Naive thymus-derived CD8-positive, alpha-beta T cell (primary cell): Measurements from ENCODE around the gene CERS6. TPM values are rescaled to one million over a fixed set of nuclear protein-coding genes. Genes with fewer than 3 reads are reported as not detected.
A peak's percentile ranks its signal among the peaks of the same experiment; 100 is the strongest.
"Not testable (repeated sequence)": the region's sequence is repeated elsewhere in the genome, so short reads cannot be mapped to it uniquely, and the experiment has no call there.

Source experiments
- ATAC-seq, 2 donors: fragments of 150-1000 bp; cut with Tn5 transposase in 1 of 2; sonication (Bioruptor Pico), chemical (Tn5 transposase) in 1 of 2; 1 replicate in 1 of 2; 2 replicates in 1 of 2; pipeline ENCODE4 v1.10.0; 2021; ENCODE audit warnings: mild to moderate bottlenecking in 2 of 2, moderate library complexity in 2 of 2
- POLR2A ChIA-PET: fragments of 350-600 bp; sonication (Branson Sonifier 250); formaldehyde crosslinking; loops from one replicate; lab custom pipeline; 2021; ENCODE audit warnings: antibody characterized with exemption; lab: Charles Lee
- DNase-seq, 10 donors: peaks; one replicate each; pipeline versions ENCODE4 v3.0.0 to v3.0.0-alpha.2; 2020 to 2022
- H3K27ac Mint-ChIP-seq, 10 donors: one replicate each; pipeline ENCODE4 v1.8.0; 2020 to 2022; ENCODE audit warnings: mild to moderate bottlenecking in 10 of 10, mixed read lengths in 10 of 10, moderate library complexity in 4 of 10, inconsistent platforms in 1 of 10
- H3K27me3 Mint-ChIP-seq, 5 donors: one replicate each; pipeline ENCODE4 v1.8.0; 2021 to 2022; ENCODE audit warnings: mixed read lengths in 5 of 5
- H3K36me3 Mint-ChIP-seq, 3 donors: one replicate each; pipeline ENCODE4 v1.8.0; 2020 to 2022; ENCODE audit warnings: mixed read lengths in 3 of 3, mild to moderate bottlenecking in 2 of 3, inconsistent platforms in 1 of 3
- H3K4me1 Mint-ChIP-seq, 4 donors: one replicate each; pipeline ENCODE4 v1.8.0; 2021 to 2022; ENCODE audit warnings: mixed read lengths in 4 of 4
- H3K4me3 Mint-ChIP-seq, 10 donors: one replicate each; pipeline ENCODE4 v1.8.0; 2020 to 2022; ENCODE audit warnings: mild to moderate bottlenecking in 10 of 10, mixed read lengths in 10 of 10, moderate library complexity in 6 of 10, inconsistent platforms in 1 of 10
- H3K9me3 Mint-ChIP-seq, 9 donors: one replicate each; pipeline ENCODE4 v1.8.0; 2020 to 2022; ENCODE audit warnings: mixed read lengths in 9 of 9, mild to moderate bottlenecking in 3 of 9, inconsistent platforms in 1 of 9, moderate library complexity in 1 of 9
- polyA plus RNA-seq, 3 donors: library from polyadenylated mRNA; unstranded; fragments of 300-500 nt; fragmentation: Illumina TruSeq; gene quantifications; one replicate each; pipeline ENCODE4 v1.2.3, GENCODE V29; 2021
- total RNA-seq, 8 experiments: library from RNA in 2 of 8; stranded (reverse) in 2 of 8; gene quantifications; one replicate each; pipeline ENCODE4 v1.2.3 and lab custom pipeline; 2021 to 2026

Gene CERS6
- total and polyA plus RNA-seq, 5 experiments from 2014 or later = 9.5 to 29.3 (median 17.4) TPM

DNA sequence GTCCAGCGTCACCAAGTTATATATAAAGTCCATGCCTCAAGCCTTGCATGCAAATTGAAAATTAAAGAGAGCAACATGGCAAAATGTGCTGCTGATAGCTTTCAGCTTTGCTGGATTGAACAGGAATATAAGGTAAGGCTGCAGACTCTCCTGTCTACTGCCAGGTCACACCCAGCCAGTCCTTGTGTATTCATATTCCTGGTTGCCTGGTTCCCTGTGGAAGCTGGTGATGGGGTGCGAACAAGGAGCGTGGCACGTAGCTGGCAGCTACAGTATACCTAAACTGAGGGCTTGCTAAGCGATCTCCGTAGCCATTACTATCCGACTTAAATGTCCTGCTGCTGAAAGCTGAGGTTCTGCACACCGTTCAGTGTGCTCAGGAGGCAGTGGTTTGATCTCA is 296.3 kb downstream of the CERS6 start:
- no peak for DNase-seq
- no peaks in the 10 kb centered on the region for H3K9me3 Mint-ChIP-seq
- no peak for ATAC-seq
- POLR2A ChIA-PET = interaction anchor here (0.6 kb wide), 1 partner anchor 269 kb away, joined by 5 read pairs; no protein-coding TSS in a partner anchor
- peak overlapping the region in 4 of 10 donors; percentile 42 to 67 (median 60) for H3K4me3 Mint-ChIP-seq
- H3K27me3 Mint-ChIP-seq = no peaks in the 10 kb centered on the region
- peaks cover 47 to 93% (median 89%) of the 10 kb centered on the region in 4 donors for H3K4me1 Mint-ChIP-seq
- peaks cover 0 to 14% (median 0%) of the 10 kb centered on the region in 3 donors for H3K36me3 Mint-ChIP-seq
- peak overlapping the region in 8 of 10 donors; percentile 44 to 91 (median 80) for H3K27ac Mint-ChIP-seq

DNA sequence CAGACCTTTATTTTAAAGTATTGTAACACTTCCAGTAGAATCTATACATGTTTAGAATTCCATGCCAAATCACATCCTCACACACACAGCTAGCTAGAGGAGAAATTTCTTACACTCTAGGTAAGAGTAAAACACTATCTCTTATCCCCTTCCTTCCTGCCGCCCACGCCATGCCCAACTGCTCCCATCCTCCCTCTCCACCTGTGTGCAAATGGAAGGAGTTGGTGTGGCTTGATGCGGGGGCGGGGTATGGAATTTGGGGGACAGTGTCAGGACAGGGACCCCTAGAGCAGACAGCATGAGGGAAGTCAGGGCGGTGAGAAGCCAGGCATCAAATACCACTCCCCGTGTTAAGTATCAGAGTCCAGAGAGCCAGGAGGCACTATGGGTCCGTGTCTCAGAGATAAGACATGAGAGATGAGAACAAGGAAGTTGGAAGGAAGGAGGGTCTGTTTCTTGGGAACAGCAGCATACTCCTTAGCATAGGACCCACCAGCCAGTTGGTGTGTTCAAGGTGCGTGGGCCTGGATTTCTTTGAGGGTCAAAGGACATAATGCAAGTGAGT is 297.8 kb downstream of the CERS6 start:
- POLR2A ChIA-PET = no interaction called here
- Mint-ChIP-seq H3K4me3 (peak overlapping the region in 2 of 10 donors; percentile 9 to 17), H3K27me3 (no peaks in the 10 kb centered on the region)

DNA sequence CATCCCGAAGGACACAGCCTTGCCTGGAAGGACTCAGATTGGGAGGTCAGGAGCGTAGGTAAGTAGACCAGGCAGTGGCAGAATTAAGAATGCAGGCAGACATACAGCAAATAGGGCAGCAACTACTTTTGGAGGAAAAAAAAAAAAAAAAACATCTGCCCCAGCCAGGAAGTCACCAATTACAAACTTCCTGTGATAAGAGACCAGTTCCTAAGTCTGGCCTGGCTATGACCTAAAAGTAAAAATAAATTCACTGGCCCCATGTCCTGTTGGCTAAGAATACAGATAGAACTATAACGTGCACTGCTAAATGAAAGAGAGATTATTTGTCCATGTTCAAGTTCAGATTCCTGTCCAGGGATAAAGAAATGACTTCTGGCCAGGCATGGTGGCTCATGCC is 301.2 kb downstream of the CERS6 start:
- ATAC-seq (no peak), DNase-seq (no peak)
- H3K4me1 Mint-ChIP-seq = peaks cover 33 to 70% (median 63%) of the 10 kb centered on the region in 4 donors
- H3K9me3 Mint-ChIP-seq = no peaks in the 10 kb centered on the region
- peak overlapping the region in 8 of 10 donors; percentile 3 to 72 (median 56) for H3K27ac Mint-ChIP-seq
- peaks cover 0 to 15% (median 0%) of the 10 kb centered on the region in 3 donors for H3K36me3 Mint-ChIP-seq
- H3K4me3 Mint-ChIP-seq = peak overlapping the region in 5 of 10 donors; percentile 5 to 53 (median 33)
- H3K27me3 Mint-ChIP-seq = no peaks in the 10 kb centered on the region
- POLR2A ChIA-PET = interaction anchor here (0.6 to 1.4 kb wide), 3 partner anchors 9 to 835 kb away, joined by 3 to 7 read pairs (median 4); no protein-coding TSS in a partner anchor

More for the DNA sequence above, 297.8 kb downstream of the CERS6 start:
- ATAC-seq (no peak), DNase-seq (no peak)
- H3K9me3 Mint-ChIP-seq = no peaks in the 10 kb centered on the region
- H3K27ac Mint-ChIP-seq = peak overlapping the region in 7 of 10 donors; percentile 15 to 86 (median 46)
- H3K4me1 Mint-ChIP-seq = peaks cover 50 to 93% (median 91%) of the 10 kb centered on the region in 4 donors
- peaks cover 0 to 11% (median 0%) of the 10 kb centered on the region in 3 donors for H3K36me3 Mint-ChIP-seq

DNA sequence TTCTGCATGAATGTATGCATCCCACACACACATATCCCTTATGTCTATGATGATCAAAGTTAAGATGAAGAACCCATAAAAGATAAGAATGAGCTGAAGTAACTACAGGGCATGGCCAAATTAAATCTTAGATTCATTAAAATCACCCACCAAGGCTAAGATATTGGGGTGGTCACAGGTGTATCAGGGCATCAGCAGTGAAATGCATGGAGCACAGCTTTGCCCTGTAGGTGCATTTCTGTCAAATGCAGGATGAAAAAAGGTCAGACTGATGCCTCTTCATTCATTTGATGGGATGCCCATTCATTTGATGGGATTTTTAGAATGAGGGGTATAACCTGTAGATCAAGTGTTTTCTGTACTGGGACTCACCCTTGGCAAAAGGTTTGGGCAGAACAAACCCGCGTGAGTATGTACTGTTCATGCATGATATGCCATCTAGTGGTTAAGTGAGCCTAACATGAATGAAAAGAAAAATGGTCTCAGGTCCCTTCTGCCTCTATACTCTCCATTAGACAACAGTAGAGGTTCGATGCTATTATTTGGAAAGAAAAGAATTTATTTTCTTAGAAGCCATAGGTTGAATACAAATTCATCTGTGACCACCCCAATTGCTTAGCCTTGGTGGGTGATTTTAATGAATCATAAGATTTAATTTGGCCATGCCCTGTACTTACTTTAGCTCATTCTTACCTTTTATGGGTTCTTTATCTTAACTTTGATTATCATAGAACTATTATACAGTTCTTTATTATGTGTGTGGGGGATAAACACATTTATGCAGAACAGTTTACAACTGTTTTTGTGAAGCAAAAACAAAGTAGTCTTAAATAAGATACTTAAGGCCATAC is 303.1 kb downstream of the CERS6 start:
- Mint-ChIP-seq H3K4me1 (peaks cover 23 to 50% (median 45%) of the 10 kb centered on the region in 4 donors), H3K27ac (peak overlapping the region in 2 of 10 donors; percentile 2 to 44), H3K9me3 (no peaks in the 10 kb centered on the region), H3K36me3 (peaks cover 0 to 17% (median 3%) of the 10 kb centered on the region in 3 donors), H3K4me3 (no peak overlapping the region), H3K27me3 (no peaks in the 10 kb centered on the region)
- DNase-seq (peak in 6 of 10 donors; percentile 12 to 54 (median 32)), ATAC-seq (peak; percentile 80 to 82)
- POLR2A ChIA-PET = interaction anchor here (0.7 kb wide), 1 partner anchor 410 kb away, joined by 3 read pairs; no protein-coding TSS in a partner anchor

DNA sequence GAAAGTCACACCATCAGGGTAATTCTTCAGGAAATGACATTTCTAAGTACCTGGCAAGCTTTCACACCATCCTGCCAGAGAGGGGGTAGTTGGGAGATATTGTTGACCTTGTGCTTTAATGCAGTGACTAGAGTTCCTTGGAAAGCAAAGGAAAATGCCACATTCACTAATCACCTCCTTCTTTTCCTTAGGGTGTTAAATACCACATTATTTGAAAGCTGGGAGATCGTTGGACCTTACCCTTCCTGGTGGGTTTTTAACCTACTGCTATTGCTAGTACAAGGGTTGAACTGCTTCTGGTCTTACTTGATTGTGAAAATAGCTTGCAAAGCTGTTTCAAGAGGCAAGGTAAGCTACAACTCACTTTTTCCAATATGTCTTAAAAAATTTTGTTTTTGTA is 309.3 kb downstream of the CERS6 start:
- H3K4me3 Mint-ChIP-seq = no peak overlapping the region
- no peak for DNase-seq
- POLR2A ChIA-PET = no interaction called here
- H3K27me3 Mint-ChIP-seq = no peaks in the 10 kb centered on the region
- peaks cover 23 to 66% (median 53%) of the 10 kb centered on the region in 3 donors for H3K36me3 Mint-ChIP-seq
- ATAC-seq = no peak
- H3K9me3 Mint-ChIP-seq = no peaks in the 10 kb centered on the region
- no peak overlapping the region for H3K27ac Mint-ChIP-seq
- peaks cover 0 to 8% (median 1%) of the 10 kb centered on the region in 4 donors for H3K4me1 Mint-ChIP-seq

DNA sequence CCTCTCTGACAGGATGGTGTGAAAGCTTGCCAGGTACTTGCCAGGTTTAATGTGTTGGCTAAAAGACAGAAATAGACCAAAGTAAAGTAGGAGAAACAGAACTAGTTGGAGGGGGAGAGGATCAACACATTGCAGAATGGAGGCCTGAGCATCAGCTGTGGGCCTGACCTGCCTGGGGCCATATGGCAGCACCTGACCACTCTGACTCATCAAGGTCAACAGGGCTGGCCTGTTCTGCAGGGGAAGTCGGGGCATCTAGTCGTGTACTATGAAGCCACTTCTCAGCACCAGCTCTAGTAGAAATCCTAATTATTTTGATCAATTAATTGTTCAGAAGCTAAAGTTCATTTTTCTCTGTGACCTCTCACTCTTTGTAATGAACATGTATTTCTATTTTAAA is 310.5 kb downstream of the CERS6 start:
- Mint-ChIP-seq H3K4me3 (no peak overlapping the region), H3K27ac (no peak overlapping the region), H3K27me3 (no peaks in the 10 kb centered on the region), H3K9me3 (no peaks in the 10 kb centered on the region), H3K36me3 (peaks cover 27 to 70% (median 62%) of the 10 kb centered on the region in 3 donors), H3K4me1 (peaks cover 0 to 8% (median 1%) of the 10 kb centered on the region in 4 donors)
- POLR2A ChIA-PET = no interaction called here
- no peak for DNase-seq
- no peak for ATAC-seq

DNA sequence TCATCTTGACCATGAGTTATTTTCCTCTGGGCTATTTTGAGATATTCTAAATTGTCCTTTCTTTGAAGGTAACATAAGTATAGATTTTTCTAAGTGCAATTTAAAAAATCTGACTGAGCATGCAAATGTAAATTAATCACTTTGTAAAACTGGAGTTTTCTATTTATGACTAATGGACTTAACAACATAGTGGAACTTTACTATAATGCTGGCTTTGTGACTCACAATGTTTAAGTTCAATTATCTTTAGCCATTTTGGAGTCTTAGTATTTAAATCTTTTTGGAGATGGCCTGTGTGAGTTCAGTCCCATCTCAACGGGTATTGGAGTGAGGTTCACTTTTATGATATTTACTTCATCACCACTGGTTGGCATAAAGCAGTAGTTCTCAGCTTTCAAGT is 311.2 kb downstream of the CERS6 start:
- POLR2A ChIA-PET = no interaction called here
- no peak for DNase-seq
- Mint-ChIP-seq H3K9me3 (no peaks in the 10 kb centered on the region), H3K36me3 (peaks cover 27 to 74% (median 68%) of the 10 kb centered on the region in 3 donors), H3K27ac (peak overlapping the region in 1 of 10 donors; percentile 20), H3K4me1 (peaks cover 0 to 8% (median 1%) of the 10 kb centered on the region in 4 donors), H3K27me3 (no peaks in the 10 kb centered on the region), H3K4me3 (no peak overlapping the region)
- ATAC-seq = no peak

DNA sequence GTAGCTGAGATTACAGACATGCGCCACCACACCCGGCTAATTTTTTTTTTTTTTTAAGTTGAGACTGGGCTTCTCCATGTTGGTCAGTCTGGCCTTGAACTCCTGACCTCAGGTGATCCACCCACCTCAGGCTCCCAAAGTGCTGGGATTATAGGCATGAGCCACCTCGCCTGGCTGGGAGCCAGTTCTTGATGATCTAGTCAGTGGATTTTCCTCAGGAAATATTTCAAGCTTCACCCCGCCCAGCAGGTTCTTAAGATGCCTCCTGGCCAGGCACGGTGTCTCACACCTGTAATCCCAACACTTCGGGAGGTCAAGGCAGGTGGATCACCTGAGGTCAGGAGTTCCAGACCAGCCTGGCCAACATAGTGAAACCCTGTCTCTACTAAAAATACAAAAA is 312.3 kb downstream of the CERS6 start:
- H3K4me1 Mint-ChIP-seq, H3K27me3 Mint-ChIP-seq, POLR2A ChIA-PET, H3K27ac Mint-ChIP-seq, H3K9me3 Mint-ChIP-seq, DNase-seq, ATAC-seq, H3K4me3 Mint-ChIP-seq: not testable (repeated sequence)
- H3K36me3 Mint-ChIP-seq = peaks cover 27 to 79% (median 77%) of the 10 kb centered on the region in 3 donors

DNA sequence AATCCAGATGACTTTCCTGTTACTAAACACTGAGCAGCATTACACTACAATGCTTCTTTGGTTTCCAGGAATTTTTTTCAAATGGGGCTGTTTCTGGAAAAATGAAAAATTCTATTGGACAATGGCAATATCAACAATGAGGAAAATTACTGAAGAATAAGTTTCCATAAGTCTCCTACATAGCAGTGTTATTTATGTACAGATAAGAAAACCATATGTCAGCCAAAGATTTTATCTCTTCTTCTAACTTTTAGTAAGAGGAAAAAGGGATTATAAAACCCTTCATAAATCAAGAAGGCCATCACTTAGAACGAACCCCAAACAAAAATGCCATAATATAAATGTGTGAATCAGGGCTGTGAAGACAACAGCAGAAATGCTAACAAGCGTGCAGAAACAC is 314.7 kb downstream of the CERS6 start:
- H3K36me3 Mint-ChIP-seq = peaks cover 43 to 88% (median 82%) of the 10 kb centered on the region in 3 donors
- no peak for ATAC-seq

DNA sequence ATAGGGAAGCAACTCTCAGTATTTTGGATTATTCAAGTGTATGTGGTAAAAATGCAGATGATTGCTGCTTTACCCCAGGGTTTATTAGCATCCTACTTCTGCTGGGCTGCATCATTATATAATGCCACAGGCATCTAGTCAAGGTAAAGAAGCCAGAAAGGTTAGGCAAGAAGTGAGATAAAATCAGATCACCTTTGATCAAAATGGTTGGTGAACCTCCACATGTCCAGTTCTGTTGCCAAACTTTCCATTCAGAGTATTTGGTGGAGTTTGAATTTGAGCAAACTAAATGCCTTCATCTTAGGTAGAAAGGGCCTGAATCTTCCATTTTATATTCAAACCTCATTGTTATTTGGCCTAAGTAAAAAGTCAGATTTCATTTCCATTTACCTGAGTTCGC is 316.6 kb downstream of the CERS6 start:
- no peak for ATAC-seq
- POLR2A ChIA-PET = no interaction called here
- no peak for DNase-seq
- Mint-ChIP-seq H3K36me3 (peaks cover 30 to 74% (median 63%) of the 10 kb centered on the region in 3 donors), H3K27ac (no peak overlapping the region), H3K4me3 (no peak overlapping the region), H3K4me1 (peaks cover 0 to 2% (median 0%) of the 10 kb centered on the region in 4 donors), H3K27me3 (no peaks in the 10 kb centered on the region), H3K9me3 (peaks cover 0 to 19% (median 5%) of the 10 kb centered on the region in 9 donors)

More for the DNA sequence above, 314.7 kb downstream of the CERS6 start:
- Mint-ChIP-seq H3K27ac (no peak overlapping the region), H3K27me3 (no peaks in the 10 kb centered on the region), H3K4me1 (peaks cover 0 to 6% (median 0%) of the 10 kb centered on the region in 4 donors), H3K4me3 (no peak overlapping the region), H3K9me3 (peaks cover 0 to 14% (median 3%) of the 10 kb centered on the region in 9 donors)
- DNase-seq = no peak
- POLR2A ChIA-PET = interaction anchor here (0.7 kb wide), 1 partner anchor 13 kb away, joined by 3 read pairs; no protein-coding TSS in a partner anchor

DNA sequence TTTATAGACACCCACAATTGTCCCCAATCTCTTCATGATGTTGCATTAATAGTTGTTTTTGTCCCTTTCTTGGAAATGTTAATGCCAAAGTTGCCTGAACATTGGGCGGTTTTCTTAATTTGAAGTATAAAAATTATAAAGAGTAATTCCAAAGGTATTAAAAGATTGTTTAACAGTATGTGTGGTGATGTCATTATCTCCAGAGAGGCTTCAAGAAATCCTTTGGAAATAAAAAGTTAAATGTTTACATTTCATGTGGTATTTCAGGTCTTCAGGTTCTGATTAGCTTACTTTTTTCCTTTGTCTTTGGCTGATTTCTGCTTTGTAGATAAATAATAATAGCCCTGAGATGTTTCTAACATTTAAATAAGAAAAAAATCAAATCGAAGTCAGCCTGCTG is 317.1 kb downstream of the CERS6 start:
- no peak for DNase-seq
- Mint-ChIP-seq H3K4me1 (peaks cover 0 to 3% (median 0%) of the 10 kb centered on the region in 4 donors), H3K27me3 (no peaks in the 10 kb centered on the region), H3K36me3 (peaks cover 30 to 70% (median 58%) of the 10 kb centered on the region in 3 donors), H3K4me3 (no peak overlapping the region), H3K9me3 (peaks cover 0 to 19% (median 5%) of the 10 kb centered on the region in 9 donors), H3K27ac (no peak overlapping the region)
- no peak for ATAC-seq
- POLR2A ChIA-PET = no interaction called here

DNA sequence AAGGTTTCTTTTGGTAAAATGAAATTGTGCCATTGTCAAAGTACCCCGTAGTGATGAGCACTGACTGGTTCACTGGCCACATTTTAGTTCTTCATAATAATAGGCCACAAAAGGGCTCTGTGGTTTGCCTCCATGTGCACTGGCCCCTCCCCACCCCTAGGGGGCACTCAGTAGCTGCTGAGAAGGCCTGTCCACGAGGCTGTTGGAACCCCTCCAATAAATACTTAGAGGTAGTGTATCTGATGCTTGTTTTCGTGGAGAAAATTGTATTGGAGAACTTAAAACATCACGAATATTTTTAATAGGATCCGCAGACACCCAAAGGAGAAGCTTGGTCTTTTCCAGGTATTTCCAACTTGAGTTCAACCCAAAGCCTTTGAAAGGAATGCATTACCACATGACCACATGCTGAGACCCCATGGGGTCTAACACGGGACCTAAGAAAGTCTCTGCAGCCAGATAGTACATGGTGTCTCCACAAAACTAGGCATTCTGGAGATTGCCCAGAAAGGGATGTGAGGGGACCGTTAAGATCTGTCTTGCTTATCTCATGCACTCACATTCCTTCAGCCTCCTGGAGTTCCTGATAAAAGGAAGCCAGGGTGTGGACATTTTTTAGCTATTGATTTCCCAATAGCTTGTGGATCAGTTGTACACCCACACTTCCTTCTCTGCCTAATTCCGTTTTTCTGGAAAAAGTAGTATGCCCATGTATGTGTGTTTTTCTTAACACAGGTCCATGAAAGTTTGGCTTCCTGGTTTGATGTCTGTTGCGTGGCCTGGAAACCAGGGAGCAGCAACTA is 317.8 kb downstream of the CERS6 start:
- H3K4me3 Mint-ChIP-seq = no peak overlapping the region
- H3K4me1 Mint-ChIP-seq = peaks cover 0 to 3% (median 0%) of the 10 kb centered on the region in 4 donors
- no peaks in the 10 kb centered on the region for H3K27me3 Mint-ChIP-seq
- POLR2A ChIA-PET = no interaction called here
- H3K36me3 Mint-ChIP-seq = peaks cover 30 to 67% (median 54%) of the 10 kb centered on the region in 3 donors
- ATAC-seq (no peak), DNase-seq (no peak)
- H3K9me3 Mint-ChIP-seq = peaks cover 0 to 19% (median 5%) of the 10 kb centered on the region in 9 donors
- peak overlapping the region in 1 of 10 donors; percentile 14 for H3K27ac Mint-ChIP-seq
